Epithelial cell of proximal tubule (primary cell): ENCODE measurements around the gene CSF3R. TPM values are rescaled to one million over a fixed set of nuclear protein-coding genes. Genes with fewer than 3 reads are reported as not detected.

Source experiments
- DNase-seq: peaks from one replicate; pipeline ENCODE4 v3.0.0-alpha.2; 2011; ENCODE audit warnings: low read depth
- H3K4me3 ChIP-seq: 2 replicates; pipeline ENCODE4 v1.5.1; 2011; ENCODE audit warnings: low read depth, mild to moderate bottlenecking, low read length
- CTCF ChIP-seq: conservative IDR thresholded peaks from 2 replicates; pipeline ENCODE4 v1.5.1; 2012; ENCODE audit warnings: low read depth, mild to moderate bottlenecking, low read length
- total RNA-seq: library from RNA; depleted of rRNA; stranded (reverse); fragments of >200 nt; gene quantifications from 2 replicates; pipeline ENCODE4 v1.2.3, GENCODE V29; 2015

Gene CSF3R
- total RNA-seq, 1 donor from 2014 or later, result not detected

DNA sequence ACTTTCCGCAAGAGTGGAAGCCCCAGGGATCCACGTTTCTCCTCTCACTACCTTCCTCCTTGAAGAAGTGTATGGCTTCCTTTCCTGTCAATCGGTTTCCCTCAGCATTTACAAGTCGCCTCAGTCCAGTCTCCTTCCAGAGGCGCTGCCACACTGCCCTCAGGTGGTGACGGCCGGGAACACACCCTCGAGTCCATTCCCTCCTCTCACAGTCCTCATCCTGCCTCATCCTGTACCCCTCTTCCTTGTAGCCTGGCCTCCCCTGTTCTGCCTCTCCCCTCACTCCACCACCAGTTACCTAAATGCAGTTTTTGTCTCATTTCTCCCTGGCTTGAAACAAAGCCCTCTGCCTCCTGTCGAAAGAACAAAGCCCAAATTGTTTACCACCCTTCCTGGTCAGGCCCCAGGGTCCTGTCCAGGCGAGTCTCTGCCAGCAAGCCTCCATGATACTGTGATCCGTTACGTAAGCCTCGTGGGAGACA is 61.8 kb downstream of the CSF3R start:
- DNase-seq, result no peak
- peak; percentile 97 for TF ChIP-seq CTCF
- no peak overlapping the region for H3K4me3 ChIP-seq

GRCh38 chr1:36420409-36420808 is 62.3 kb downstream of the CSF3R start:
- no peak overlapping the region for H3K4me3 ChIP-seq
- DNase-seq, result no peak
- TF ChIP-seq CTCF, result no peak

- H3K4me3 ChIP-seq, result no peak overlapping the region
- DNase-seq, result no peak
- no peak for TF ChIP-seq CTCF
Observed at GRCh38 chr1:36419569-36419968, 63.1 kb downstream of the CSF3R start.

- H3K4me3 ChIP-seq, result no peak overlapping the region
- no peak for TF ChIP-seq CTCF
- DNase-seq, result no peak
Observed at GRCh38 chr1:36419140-36419539, 63.6 kb downstream of the CSF3R start.

DNA sequence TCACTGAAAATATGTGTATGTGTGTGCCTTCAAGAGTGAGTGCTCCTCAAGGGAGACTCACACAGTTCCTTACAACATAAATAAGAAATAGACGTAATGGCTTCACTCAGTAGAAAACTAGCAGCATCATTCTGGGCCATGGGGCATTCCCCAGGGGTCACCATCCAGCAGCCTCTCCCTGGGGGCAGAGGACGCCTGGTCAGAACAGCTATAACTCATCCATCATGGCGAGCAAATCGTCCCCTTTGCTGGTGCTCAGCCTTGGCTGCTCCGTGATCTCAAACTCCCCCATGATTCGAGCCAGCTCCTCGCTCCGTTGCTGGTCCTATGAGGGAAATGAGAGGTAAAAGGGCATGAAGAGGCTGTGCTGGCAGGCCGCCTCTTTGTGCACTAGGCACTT is 64.8 kb downstream of the CSF3R start:
- no peak overlapping the region for H3K4me3 ChIP-seq
- TF ChIP-seq CTCF, result no peak
- DNase-seq, result no peak

Other genes starting within 250 kb of the CSF3R start
- 4.0 and 20.3 TPM in 2 replicates for gene SH3D21, start 176.5 kb downstream of the CSF3R start, total RNA-seq
- gene EVA1B, start 159.3 kb downstream of the CSF3R start, total RNA-seq, result 179 and 259 TPM in 2 replicates
- gene STK40, start 97.0 kb downstream of the CSF3R start, total RNA-seq, result 17.6 and 38.5 TPM in 2 replicates
- 18.2 and 52.8 TPM in 2 replicates for gene LSM10, start 85.0 kb downstream of the CSF3R start, total RNA-seq
- 4.0 and 4.3 TPM in 2 replicates for gene OSCP1, start 32.5 kb downstream of the CSF3R start, total RNA-seq
- gene MRPS15, start 18.5 kb downstream of the CSF3R start, total RNA-seq, result 94.7 and 256 TPM in 2 replicates